Progenitor cell of endocrine pancreas (in vitro differentiated cells): ENCODE data around the gene ARTN. TPM values are rescaled to one million over a fixed set of nuclear protein-coding genes. Genes with fewer than 3 reads are reported as not detected.
A peak's percentile ranks its signal among the peaks of the same experiment; 100 is the strongest.

Experiments
- DNase-seq: peaks from one replicate; pipeline ENCODE4 v3.0.0; 2021; ENCODE audit warnings: low spot score; ENCODE audit not compliant: unreplicated experiment
- H3K27ac Mint-ChIP-seq: 2 replicates; pipeline ENCODE4 v1.8.0; 2021; ENCODE audit warnings: mild to moderate bottlenecking, moderate library complexity, mixed read lengths
- H3K27me3 Mint-ChIP-seq: 2 replicates; pipeline ENCODE4 v1.8.0; 2021; ENCODE audit warnings: mixed read lengths
- H3K36me3 Mint-ChIP-seq: 2 replicates; pipeline ENCODE4 v1.8.0; 2022; ENCODE audit warnings: mixed read lengths; ENCODE audit not compliant: insufficient read depth
- H3K4me1 Mint-ChIP-seq: 2 replicates; pipeline ENCODE4 v1.8.0; 2021; ENCODE audit warnings: low read depth, mixed read lengths
- H3K4me3 Mint-ChIP-seq: 2 replicates; pipeline ENCODE4 v1.8.0; 2021; ENCODE audit warnings: low read depth, mild to moderate bottlenecking, moderate library complexity, mixed read lengths
- H3K9me3 Mint-ChIP-seq: 2 replicates; pipeline ENCODE4 v1.8.0; 2021; ENCODE audit warnings: low read depth, mixed read lengths
- total RNA-seq: library from RNA; stranded (reverse); gene quantifications from 2 replicates; pipeline ENCODE4 v1.2.1, GENCODE V29; 2021
- TF ChIP-seq, protein P1 (sequence below): fragments of 200-600 bp; sonication (generic); IDR thresholded peaks from one replicate; pipeline ENCODE4 v1.5.0; 2021; ENCODE audit warnings: antibody characterized with exemption, mild to moderate bottlenecking; ENCODE audit not compliant: unreplicated experiment

ARTN gene
- total RNA-seq, 1 donor from 2014 or later, result 2.0 TPM

DNA sequence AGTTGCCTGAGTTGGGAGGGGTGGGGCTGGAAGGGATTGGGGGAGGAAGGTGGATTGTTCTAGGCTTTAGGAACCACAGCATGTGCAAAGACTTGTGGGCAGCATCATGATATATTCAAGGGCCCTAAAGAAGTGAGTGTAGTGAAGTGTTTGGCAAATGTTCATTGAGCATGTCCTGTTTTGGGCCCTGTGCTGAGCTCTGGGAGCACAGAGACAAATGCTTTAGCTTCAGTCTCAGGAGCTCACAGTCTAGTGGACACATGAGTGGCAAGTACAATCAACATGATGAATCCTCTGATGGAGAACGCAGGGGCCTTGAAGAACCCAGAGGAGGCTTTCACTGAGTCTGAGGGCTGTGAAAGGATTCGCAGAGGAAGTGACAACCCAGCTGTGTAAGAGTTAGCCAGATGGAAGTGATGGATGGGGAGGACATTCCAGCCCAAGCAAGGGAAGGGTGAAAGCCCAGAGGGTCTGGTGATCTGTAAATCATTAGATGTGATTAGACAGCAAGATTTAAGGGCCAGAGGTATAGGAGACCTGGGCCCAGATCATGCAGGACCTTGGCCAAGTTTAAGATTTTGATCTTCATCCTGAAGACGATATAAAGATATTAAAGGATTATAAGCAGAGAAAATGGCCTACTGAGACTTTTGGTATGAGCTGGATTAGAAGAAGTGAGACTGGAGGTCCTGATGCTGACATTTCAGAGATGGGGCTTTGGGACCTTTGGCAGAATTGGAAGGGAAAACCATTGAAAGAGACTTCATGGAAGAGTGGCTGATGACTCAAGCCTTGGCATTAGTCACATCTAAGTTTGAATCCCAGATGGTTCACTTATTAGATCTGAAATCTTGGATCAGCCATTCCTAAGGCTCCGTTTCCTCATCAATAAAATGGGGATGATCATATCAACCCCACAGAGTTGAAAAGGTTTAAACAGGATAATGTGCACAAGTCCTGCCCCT, 17.7 kb downstream of the ARTN start:
- Mint-ChIP-seq H3K36me3 (peaks cover 2% of the 10 kb centered on the region), H3K27me3 (no peaks in the 10 kb centered on the region), H3K4me3 (no peak overlapping the region), H3K27ac (no peak overlapping the region), H3K9me3 (no peaks in the 10 kb centered on the region), H3K4me1 (peaks cover 15% of the 10 kb centered on the region)
- TF ChIP-seq, protein P1, sequence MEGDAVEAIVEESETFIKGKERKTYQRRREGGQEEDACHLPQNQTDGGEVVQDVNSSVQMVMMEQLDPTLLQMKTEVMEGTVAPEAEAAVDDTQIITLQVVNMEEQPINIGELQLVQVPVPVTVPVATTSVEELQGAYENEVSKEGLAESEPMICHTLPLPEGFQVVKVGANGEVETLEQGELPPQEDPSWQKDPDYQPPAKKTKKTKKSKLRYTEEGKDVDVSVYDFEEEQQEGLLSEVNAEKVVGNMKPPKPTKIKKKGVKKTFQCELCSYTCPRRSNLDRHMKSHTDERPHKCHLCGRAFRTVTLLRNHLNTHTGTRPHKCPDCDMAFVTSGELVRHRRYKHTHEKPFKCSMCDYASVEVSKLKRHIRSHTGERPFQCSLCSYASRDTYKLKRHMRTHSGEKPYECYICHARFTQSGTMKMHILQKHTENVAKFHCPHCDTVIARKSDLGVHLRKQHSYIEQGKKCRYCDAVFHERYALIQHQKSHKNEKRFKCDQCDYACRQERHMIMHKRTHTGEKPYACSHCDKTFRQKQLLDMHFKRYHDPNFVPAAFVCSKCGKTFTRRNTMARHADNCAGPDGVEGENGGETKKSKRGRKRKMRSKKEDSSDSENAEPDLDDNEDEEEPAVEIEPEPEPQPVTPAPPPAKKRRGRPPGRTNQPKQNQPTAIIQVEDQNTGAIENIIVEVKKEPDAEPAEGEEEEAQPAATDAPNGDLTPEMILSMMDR, result no peak
- no peak for DNase-seq

DNA sequence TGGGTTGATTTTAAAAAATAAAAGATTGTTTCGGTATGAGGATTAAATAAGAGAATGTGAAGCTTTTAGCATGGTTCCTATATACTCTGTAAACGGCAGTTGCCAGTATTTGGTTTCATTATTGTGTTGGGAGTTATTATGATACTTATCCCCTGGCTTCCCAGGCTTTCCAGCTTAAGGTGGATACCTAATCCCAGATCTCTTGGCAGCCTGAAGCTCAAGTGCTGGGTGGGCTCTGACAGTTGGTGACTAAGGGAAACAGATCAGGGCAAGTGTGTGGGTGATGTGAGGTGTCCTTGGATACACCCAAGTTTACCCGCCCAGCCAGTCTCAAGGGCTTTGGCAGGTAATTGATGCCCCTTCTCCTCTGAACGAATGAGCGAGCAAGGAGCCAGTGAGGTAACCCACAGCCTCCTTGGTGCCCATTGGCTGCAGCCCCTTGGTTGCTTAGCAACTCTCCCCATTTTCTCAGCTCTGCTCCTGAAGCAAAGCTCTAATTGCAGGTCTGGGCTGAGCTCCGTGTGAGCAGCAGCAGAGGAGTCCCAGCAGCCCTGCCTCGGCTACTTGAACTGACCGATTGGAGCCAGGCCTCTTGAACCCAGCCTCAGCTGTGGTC, 19.2 kb downstream of the ARTN start:
- no peak for DNase-seq

DNA sequence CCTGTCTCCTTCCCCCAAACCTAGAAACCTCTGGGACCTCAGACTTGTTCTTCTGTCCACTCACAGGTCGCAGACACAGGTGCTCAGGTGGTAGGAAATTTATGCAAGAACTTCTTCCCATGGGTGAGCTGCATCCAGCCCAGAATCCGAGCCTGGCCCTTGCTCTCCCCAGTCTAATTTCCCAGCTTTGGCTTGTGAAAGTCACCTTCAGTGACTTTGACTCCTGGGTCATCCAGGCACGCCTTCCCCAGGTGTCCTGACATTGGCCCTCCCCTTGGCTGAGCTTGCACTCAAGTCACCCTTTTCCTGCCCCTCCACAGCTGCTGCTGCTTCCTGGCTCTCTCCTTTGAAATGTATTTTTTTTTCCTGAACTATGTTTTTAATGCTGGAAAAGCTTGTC, 19.8 kb downstream of the ARTN start:
- Mint-ChIP-seq H3K27me3 (no peaks in the 10 kb centered on the region), H3K36me3 (peaks cover 6% of the 10 kb centered on the region), H3K27ac (peak overlapping the region; percentile 40), H3K4me3 (no peak overlapping the region), H3K9me3 (no peaks in the 10 kb centered on the region), H3K4me1 (peaks cover 7% of the 10 kb centered on the region)
- TF ChIP-seq, protein P1, result no peak
- no peak for DNase-seq

More for the DNA sequence above, 19.2 kb downstream of the ARTN start:
- Mint-ChIP-seq H3K4me1 (peaks cover 10% of the 10 kb centered on the region), H3K9me3 (no peaks in the 10 kb centered on the region), H3K4me3 (no peak overlapping the region), H3K27me3 (no peaks in the 10 kb centered on the region), H3K36me3 (peaks cover 4% of the 10 kb centered on the region), H3K27ac (no peak overlapping the region)
- TF ChIP-seq, protein P1, result no peak

DNA sequence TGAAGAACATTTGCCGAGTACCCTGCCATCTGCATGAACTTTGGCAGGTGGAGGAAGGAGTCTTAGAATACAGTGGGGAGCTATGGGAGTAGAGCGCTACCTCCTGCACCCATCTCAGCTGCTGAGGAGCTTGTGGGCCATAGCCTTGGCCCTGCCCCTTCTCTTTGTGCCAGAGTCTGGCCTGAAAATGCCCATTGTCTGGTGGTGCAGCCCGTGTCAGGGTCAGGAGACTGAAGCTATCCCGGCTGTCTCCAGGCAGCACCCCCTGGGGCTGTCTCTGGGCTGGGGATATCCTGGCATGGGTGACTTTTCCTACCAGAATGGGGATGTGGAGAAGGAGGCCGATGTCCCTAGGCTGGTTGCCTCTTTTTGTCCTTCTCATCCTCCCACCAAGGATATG, 20.4 kb downstream of the ARTN start:
- no peak overlapping the region for H3K4me3 Mint-ChIP-seq
- H3K9me3 Mint-ChIP-seq, result no peaks in the 10 kb centered on the region
- H3K27me3 Mint-ChIP-seq, result no peaks in the 10 kb centered on the region
- peaks cover 6% of the 10 kb centered on the region for H3K4me1 Mint-ChIP-seq
- no peak for DNase-seq
- TF ChIP-seq, protein P1, result no peak
- peak overlapping the region; percentile 73 for H3K27ac Mint-ChIP-seq
- H3K36me3 Mint-ChIP-seq, result peaks cover 8% of the 10 kb centered on the region

DNA sequence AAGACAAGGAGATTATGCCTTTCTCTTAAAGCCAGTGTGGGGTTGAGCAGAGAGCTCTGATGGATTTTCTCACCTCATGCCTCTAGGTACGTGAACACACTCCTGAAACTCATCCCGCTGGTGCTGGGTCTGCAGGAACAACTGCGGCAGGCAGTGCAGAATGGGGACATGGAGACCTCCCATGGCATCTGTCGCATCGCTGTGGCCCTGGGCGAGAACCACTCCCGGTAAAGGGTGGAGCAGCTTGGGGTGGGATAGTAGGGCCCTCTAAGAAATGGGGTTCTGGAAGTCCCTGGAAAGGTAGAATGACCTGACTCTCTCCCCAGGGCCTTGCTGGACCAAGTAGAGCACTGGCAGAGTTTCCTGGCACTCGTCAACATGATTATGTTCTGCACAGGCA, 22.6 kb downstream of the ARTN start:
- no peak for DNase-seq
- Mint-ChIP-seq H3K4me3 (no peak overlapping the region), H3K9me3 (no peaks in the 10 kb centered on the region), H3K36me3 (peaks cover 8% of the 10 kb centered on the region), H3K4me1 (peaks cover 6% of the 10 kb centered on the region), H3K27ac (no peak overlapping the region), H3K27me3 (no peaks in the 10 kb centered on the region)
- TF ChIP-seq, protein P1, result no peak
